Measurements from ENCODE around the gene TMEM240. TPM values are rescaled to one million over a fixed set of nuclear protein-coding genes. Genes with fewer than 3 reads are reported as not detected.

TMEM240 gene
- total RNA-seq, 1 donor from 2014 or later, result 7.0 TPM

- H3K9me3 ChIP-seq (ENCODE audit: insufficient read depth, low read depth, low read length), result no peaks in the 10 kb centered on the region
- peaks cover 2% of the 10 kb centered on the region for H3K4me1 Mint-ChIP-seq (ENCODE audit: low read depth, unreplicated experiment)
- H3K4me2 ChIP-seq (ENCODE audit: low read length), result no peak overlapping the region
- peaks cover 6% of the 10 kb centered on the region for H3K4me1 ChIP-seq (ENCODE audit: insufficient read depth, low read length)
- H3K4me3 ChIP-seq (ENCODE audit: insufficient read depth, low read depth, low read length), result no peak overlapping the region
- H4K20me1 ChIP-seq (ENCODE audit: insufficient read depth, low read length), result peaks cover 19% of the 10 kb centered on the region
- TF ChIP-seq, protein P1, sequence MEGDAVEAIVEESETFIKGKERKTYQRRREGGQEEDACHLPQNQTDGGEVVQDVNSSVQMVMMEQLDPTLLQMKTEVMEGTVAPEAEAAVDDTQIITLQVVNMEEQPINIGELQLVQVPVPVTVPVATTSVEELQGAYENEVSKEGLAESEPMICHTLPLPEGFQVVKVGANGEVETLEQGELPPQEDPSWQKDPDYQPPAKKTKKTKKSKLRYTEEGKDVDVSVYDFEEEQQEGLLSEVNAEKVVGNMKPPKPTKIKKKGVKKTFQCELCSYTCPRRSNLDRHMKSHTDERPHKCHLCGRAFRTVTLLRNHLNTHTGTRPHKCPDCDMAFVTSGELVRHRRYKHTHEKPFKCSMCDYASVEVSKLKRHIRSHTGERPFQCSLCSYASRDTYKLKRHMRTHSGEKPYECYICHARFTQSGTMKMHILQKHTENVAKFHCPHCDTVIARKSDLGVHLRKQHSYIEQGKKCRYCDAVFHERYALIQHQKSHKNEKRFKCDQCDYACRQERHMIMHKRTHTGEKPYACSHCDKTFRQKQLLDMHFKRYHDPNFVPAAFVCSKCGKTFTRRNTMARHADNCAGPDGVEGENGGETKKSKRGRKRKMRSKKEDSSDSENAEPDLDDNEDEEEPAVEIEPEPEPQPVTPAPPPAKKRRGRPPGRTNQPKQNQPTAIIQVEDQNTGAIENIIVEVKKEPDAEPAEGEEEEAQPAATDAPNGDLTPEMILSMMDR (IDR thresholded peaks at IDR 0.05; ENCODE audit: insufficient read depth, low read depth, low read length), result no peak
- no peaks in the 10 kb centered on the region for H3K27me3 ChIP-seq (ENCODE audit: insufficient read depth, low read length)
- no peak overlapping the region for H3K27ac ChIP-seq (ENCODE audit: low read depth, low read length)
- no peak overlapping the region for H2AFZ ChIP-seq (ENCODE audit: low read depth, low read length)
- no peak overlapping the region for H3K27ac Mint-ChIP-seq (ENCODE audit: unreplicated experiment)
- H3K36me3 Mint-ChIP-seq (ENCODE audit: low read depth, unreplicated experiment), result peaks cover 7% of the 10 kb centered on the region
- H3K9ac ChIP-seq (ENCODE audit: low read length), result no peak overlapping the region
- no peaks in the 10 kb centered on the region for H3K79me2 ChIP-seq (ENCODE audit: insufficient read depth, low read length)
- no peaks in the 10 kb centered on the region for H3K36me3 ChIP-seq (ENCODE audit: insufficient read depth, low read length)
- H3K27me3 Mint-ChIP-seq (ENCODE audit: low read depth, unreplicated experiment), result no peaks in the 10 kb centered on the region
- no peaks in the 10 kb centered on the region for H3K9me3 Mint-ChIP-seq (ENCODE audit: unreplicated experiment)
- DNase-seq (ENCODE audit: low read depth) (no peak), FAIRE-seq (no peak)
- no peak overlapping the region for H3K4me3 Mint-ChIP-seq (ENCODE audit: unreplicated experiment)
Measured at GRCh38 chr1:1544544-1544943, 4.1 kb upstream of the TMEM240 start.

GRCh38 chr1:1543706-1544099, 3.3 kb upstream of the TMEM240 start:
- Histone ChIP-seq H2AFZ (ENCODE audit: low read depth, low read length) (no peak overlapping the region), H3K4me2 (ENCODE audit: low read length) (no peak overlapping the region), H4K20me1 (ENCODE audit: insufficient read depth, low read length) (peaks cover 23% of the 10 kb centered on the region), H3K4me3 (ENCODE audit: insufficient read depth, low read depth, low read length) (no peak overlapping the region), H3K36me3 (ENCODE audit: insufficient read depth, low read length) (no peaks in the 10 kb centered on the region), H3K79me2 (ENCODE audit: insufficient read depth, low read length) (peaks cover 8% of the 10 kb centered on the region), H3K27ac (ENCODE audit: low read depth, low read length) (no peak overlapping the region), H3K9me3 (ENCODE audit: insufficient read depth, low read depth, low read length) (no peaks in the 10 kb centered on the region), H3K9ac (ENCODE audit: low read length) (no peak overlapping the region), H3K4me1 (ENCODE audit: insufficient read depth, low read length) (peaks cover 13% of the 10 kb centered on the region), H3K27me3 (ENCODE audit: insufficient read depth, low read length) (no peaks in the 10 kb centered on the region)
- no peak for FAIRE-seq
- Mint-ChIP-seq H3K4me3 (ENCODE audit: unreplicated experiment) (no peak overlapping the region), H3K27me3 (ENCODE audit: low read depth, unreplicated experiment) (no peaks in the 10 kb centered on the region), H3K9me3 (ENCODE audit: unreplicated experiment) (no peaks in the 10 kb centered on the region), H3K27ac (ENCODE audit: unreplicated experiment) (no peak overlapping the region), H3K36me3 (ENCODE audit: low read depth, unreplicated experiment) (peaks cover 8% of the 10 kb centered on the region), H3K4me1 (ENCODE audit: low read depth, unreplicated experiment) (peaks cover 1% of the 10 kb centered on the region)
- TF ChIP-seq, protein P1 (IDR thresholded peaks at IDR 0.05; ENCODE audit: insufficient read depth, low read depth, low read length), result no peak
- no peak for TF ChIP-seq EZH2 (IDR thresholded peaks at IDR 0.05; ENCODE audit: insufficient read depth, low read length)
- DNase-seq (ENCODE audit: low read depth), result no peak

- no peak overlapping the region for H3K27ac Mint-ChIP-seq (ENCODE audit: unreplicated experiment)
- DNase-seq (ENCODE audit: low read depth) (no peak), FAIRE-seq (no peak)
- H3K36me3 Mint-ChIP-seq (ENCODE audit: low read depth, unreplicated experiment), result peaks cover 11% of the 10 kb centered on the region
- peaks cover 4% of the 10 kb centered on the region for H3K4me1 Mint-ChIP-seq (ENCODE audit: low read depth, unreplicated experiment)
- Histone ChIP-seq H3K36me3 (ENCODE audit: insufficient read depth, low read length) (peaks cover 1% of the 10 kb centered on the region), H3K9me3 (ENCODE audit: insufficient read depth, low read depth, low read length) (no peaks in the 10 kb centered on the region), H3K4me1 (ENCODE audit: insufficient read depth, low read length) (peaks cover 13% of the 10 kb centered on the region), H3K27ac (ENCODE audit: low read depth, low read length) (no peak overlapping the region), H3K9ac (ENCODE audit: low read length) (no peak overlapping the region), H3K27me3 (ENCODE audit: insufficient read depth, low read length) (no peaks in the 10 kb centered on the region), H3K4me3 (ENCODE audit: insufficient read depth, low read depth, low read length) (no peak overlapping the region), H2AFZ (ENCODE audit: low read depth, low read length) (no peak overlapping the region), H3K79me2 (ENCODE audit: insufficient read depth, low read length) (peaks cover 15% of the 10 kb centered on the region), H4K20me1 (ENCODE audit: insufficient read depth, low read length) (peaks cover 28% of the 10 kb centered on the region), H3K4me2 (ENCODE audit: low read length) (no peak overlapping the region)
- H3K27me3 Mint-ChIP-seq (ENCODE audit: low read depth, unreplicated experiment), result no peaks in the 10 kb centered on the region
- no peaks in the 10 kb centered on the region for H3K9me3 Mint-ChIP-seq (ENCODE audit: unreplicated experiment)
- H3K4me3 Mint-ChIP-seq (ENCODE audit: unreplicated experiment), result no peak overlapping the region
- TF ChIP-seq EZH2 (IDR thresholded peaks at IDR 0.05; ENCODE audit: insufficient read depth, low read length), result no peak
- TF ChIP-seq, protein P1 (IDR thresholded peaks at IDR 0.05; ENCODE audit: insufficient read depth, low read depth, low read length), result no peak
Measured at GRCh38 chr1:1542766-1543705, 2.6 kb upstream of the TMEM240 start.

Data from astrocyte (in vitro differentiated cells and primary cell).